Measurements from ENCODE around the gene FLAD1.
A peak's percentile ranks its signal among the peaks of the same experiment; 100 is the strongest.

FLAD1 gene

GRCh38 chr1:155005076-155006011 lies 22.2 kb downstream of the FLAD1 start:
- peak; percentile 58 for DNase-seq

GRCh38 chr1:155006601-155007101 lies 23.5 kb downstream of the FLAD1 start:
- peak; percentile 77 for DNase-seq

- DNase-seq, result no peak
Measured at GRCh38 chr1:155007251-155007828, 24.2 kb downstream of the FLAD1 start.

GRCh38 chr1:155008015-155008941 lies 25.1 kb downstream of the FLAD1 start:
- DNase-seq, result peak; percentile 88

GRCh38 chr1:155009221-155009711 lies 26.1 kb downstream of the FLAD1 start:
- DNase-seq, result peak; percentile 54

GRCh38 chr1:155009742-155010141 lies 26.6 kb downstream of the FLAD1 start:
- no peak for DNase-seq

- peak; percentile 74 for DNase-seq
Measured at GRCh38 chr1:155010211-155010918, 27.2 kb downstream of the FLAD1 start.

GRCh38 chr1:155011004-155011416 lies 27.9 kb downstream of the FLAD1 start:
- DNase-seq, result no peak

GRCh38 chr1:155011437-155012025 lies 28.4 kb downstream of the FLAD1 start:
- DNase-seq, result no peak

GRCh38 chr1:155012026-155012546 lies 28.9 kb downstream of the FLAD1 start:
- peak; percentile 75 for DNase-seq

GRCh38 chr1:155012776-155013602 lies 29.8 kb downstream of the FLAD1 start:
- DNase-seq, result no peak

GRCh38 chr1:155013632-155014031 lies 30.5 kb downstream of the FLAD1 start:
- DNase-seq, result peak; percentile 50

- DNase-seq, result no peak
Measured at GRCh38 chr1:155014709-155015508, 31.8 kb downstream of the FLAD1 start.

GRCh38 chr1:155015527-155016230 lies 32.5 kb downstream of the FLAD1 start:
- peak; percentile 10 for DNase-seq

GRCh38 chr1:155016231-155016831 lies 33.2 kb downstream of the FLAD1 start:
- DNase-seq, result peak; percentile 26

- peak; percentile 92 for DNase-seq
Measured at GRCh38 chr1:155017041-155017945, 34.1 kb downstream of the FLAD1 start.

- DNase-seq, result no peak
Measured at GRCh38 chr1:155017946-155018316, 34.8 kb downstream of the FLAD1 start.

All from activated CD4-positive, alpha-beta T cell treated with anti-CD3 and anti-CD28 coated beads, Interleukin-2, Interleukin-6, amounts not matched to agents 100 ng/mL and 50 ng/mL, durations not matched to agents 16 hours and 8 hours (primary cell).